ENCODE results near the gene LURAP1L.

Gene LURAP1L

DNA sequence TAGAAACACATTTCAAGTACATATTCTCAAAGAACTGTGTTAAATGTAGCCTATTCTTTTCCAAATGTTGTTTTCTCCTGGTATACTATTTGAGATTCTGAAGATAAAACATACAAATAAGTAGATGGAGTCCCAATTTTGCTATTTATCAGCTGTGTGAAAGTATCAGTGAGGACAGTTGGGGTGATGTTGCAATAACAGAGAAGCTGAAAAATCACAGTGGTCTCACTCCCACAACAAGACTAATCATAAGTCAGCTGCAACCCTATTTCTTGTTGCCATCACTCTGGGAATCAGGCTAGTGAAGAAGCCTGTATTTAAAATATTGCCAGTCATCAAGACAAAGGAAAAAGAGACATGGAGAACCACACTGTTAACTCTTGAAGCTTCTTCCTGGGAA lies 25.9 kb upstream of the LURAP1L start:
- Histone ChIP-seq H3K27ac (ENCODE audit: poor library complexity, severe bottlenecking) (no peak overlapping the region), H3K27me3 (ENCODE audit: insufficient read depth, poor library complexity, severe bottlenecking) (no peaks in the 10 kb centered on the region), H3K9me3 (ENCODE audit: severe bottlenecking) (no peaks in the 10 kb centered on the region), H3K4me1 (ENCODE audit: insufficient read depth, poor library complexity, severe bottlenecking) (peaks cover 10% of the 10 kb centered on the region), H3K4me3 (ENCODE audit: severe bottlenecking) (no peak overlapping the region), H3K36me3 (ENCODE audit: low read depth) (no peaks in the 10 kb centered on the region)
- no peak for ATAC-seq (ENCODE audit: low read depth)
- TF ChIP-seq, protein P1, sequence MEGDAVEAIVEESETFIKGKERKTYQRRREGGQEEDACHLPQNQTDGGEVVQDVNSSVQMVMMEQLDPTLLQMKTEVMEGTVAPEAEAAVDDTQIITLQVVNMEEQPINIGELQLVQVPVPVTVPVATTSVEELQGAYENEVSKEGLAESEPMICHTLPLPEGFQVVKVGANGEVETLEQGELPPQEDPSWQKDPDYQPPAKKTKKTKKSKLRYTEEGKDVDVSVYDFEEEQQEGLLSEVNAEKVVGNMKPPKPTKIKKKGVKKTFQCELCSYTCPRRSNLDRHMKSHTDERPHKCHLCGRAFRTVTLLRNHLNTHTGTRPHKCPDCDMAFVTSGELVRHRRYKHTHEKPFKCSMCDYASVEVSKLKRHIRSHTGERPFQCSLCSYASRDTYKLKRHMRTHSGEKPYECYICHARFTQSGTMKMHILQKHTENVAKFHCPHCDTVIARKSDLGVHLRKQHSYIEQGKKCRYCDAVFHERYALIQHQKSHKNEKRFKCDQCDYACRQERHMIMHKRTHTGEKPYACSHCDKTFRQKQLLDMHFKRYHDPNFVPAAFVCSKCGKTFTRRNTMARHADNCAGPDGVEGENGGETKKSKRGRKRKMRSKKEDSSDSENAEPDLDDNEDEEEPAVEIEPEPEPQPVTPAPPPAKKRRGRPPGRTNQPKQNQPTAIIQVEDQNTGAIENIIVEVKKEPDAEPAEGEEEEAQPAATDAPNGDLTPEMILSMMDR (IDR thresholded peaks at IDR 0.05; ENCODE audit: poor library complexity, severe bottlenecking), result no peak
- no peak for DNase-seq (ENCODE audit: low spot score)

DNA sequence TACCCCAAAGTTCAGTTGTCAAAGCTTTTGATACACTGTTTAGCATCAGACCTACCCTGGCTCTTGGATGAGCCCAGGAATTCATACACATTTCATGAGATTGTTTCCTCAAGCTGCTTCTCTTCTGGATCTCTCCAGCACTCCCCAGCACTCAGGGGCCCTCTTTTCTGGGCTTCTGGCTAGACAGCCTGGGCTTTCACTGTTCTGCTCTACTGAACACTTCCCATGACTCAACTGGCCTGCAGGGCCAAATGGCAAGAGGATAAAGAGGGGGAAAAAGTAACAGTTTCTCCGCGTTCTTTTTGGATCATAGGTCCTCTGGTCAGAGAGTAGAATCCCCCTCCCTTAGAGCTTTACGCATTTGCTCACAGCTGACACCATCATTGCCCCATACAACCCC lies 20.9 kb upstream of the LURAP1L start:
- Histone ChIP-seq H3K4me1 (ENCODE audit: insufficient read depth, poor library complexity, severe bottlenecking) (no peaks in the 10 kb centered on the region), H3K4me3 (ENCODE audit: severe bottlenecking) (no peak overlapping the region), H3K36me3 (ENCODE audit: low read depth) (no peaks in the 10 kb centered on the region), H3K27me3 (ENCODE audit: insufficient read depth, poor library complexity, severe bottlenecking) (no peaks in the 10 kb centered on the region), H3K27ac (ENCODE audit: poor library complexity, severe bottlenecking) (no peak overlapping the region), H3K9me3 (ENCODE audit: severe bottlenecking) (no peaks in the 10 kb centered on the region)
- ATAC-seq (ENCODE audit: low read depth), result no peak
- TF ChIP-seq, protein P1 (IDR thresholded peaks at IDR 0.05; ENCODE audit: poor library complexity, severe bottlenecking), result no peak
- DNase-seq (ENCODE audit: low spot score), result no peak

DNA sequence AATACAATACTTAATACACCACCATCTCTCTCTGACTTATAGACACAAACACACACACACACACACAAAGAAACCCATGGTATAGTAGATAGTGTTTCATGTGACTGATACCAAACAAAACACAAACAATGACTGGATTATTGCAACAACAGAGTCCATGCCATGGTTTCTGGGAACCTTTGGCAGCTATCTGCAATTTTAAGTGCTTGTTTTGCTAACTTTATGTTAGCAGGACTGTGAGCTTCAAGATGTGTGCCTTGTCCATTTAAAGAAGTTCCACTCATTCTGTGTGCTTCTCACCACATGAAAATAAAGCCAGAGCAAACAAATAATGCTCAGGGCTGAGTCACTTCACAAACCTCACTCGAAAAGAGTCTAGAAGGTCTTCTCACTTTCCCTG lies 15.1 kb upstream of the LURAP1L start:
- peak; percentile 40; the same call in 1 of the 3 replicates for ATAC-seq (ENCODE audit: low read depth)

DNA sequence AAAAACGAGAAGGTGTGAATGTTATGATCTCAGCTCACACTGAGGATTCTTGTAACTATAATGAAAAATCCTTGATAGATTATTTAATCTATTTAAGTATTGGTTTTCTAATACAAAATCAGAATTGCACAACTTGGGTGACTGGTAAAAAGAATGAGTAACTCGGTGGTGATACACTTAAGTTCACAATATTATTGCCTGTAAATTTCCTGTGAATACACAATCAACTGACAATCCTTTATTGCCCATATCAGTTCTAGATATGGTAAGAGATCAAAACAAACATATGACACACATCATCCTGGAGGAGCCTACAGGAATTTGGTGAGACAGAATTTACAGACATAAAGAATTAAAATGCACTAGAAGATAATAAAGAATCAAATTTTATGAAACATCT lies 14.1 kb upstream of the LURAP1L start:
- Histone ChIP-seq H3K36me3 (ENCODE audit: low read depth) (no peaks in the 10 kb centered on the region), H3K27me3 (ENCODE audit: insufficient read depth, poor library complexity, severe bottlenecking) (no peaks in the 10 kb centered on the region), H3K4me1 (ENCODE audit: insufficient read depth, poor library complexity, severe bottlenecking) (no peaks in the 10 kb centered on the region), H3K4me3 (ENCODE audit: severe bottlenecking) (no peak overlapping the region), H3K27ac (ENCODE audit: poor library complexity, severe bottlenecking) (no peak overlapping the region), H3K9me3 (ENCODE audit: severe bottlenecking) (no peaks in the 10 kb centered on the region)
- DNase-seq (ENCODE audit: low spot score), result no peak
- ATAC-seq (ENCODE audit: low read depth), result no peak
- TF ChIP-seq, protein P1 (IDR thresholded peaks at IDR 0.05; ENCODE audit: poor library complexity, severe bottlenecking), result no peak

More for the DNA sequence above, 15.1 kb upstream of the LURAP1L start:
- H3K27me3 ChIP-seq (ENCODE audit: insufficient read depth, poor library complexity, severe bottlenecking), result no peaks in the 10 kb centered on the region
- H3K4me3 ChIP-seq (ENCODE audit: severe bottlenecking), result no peak overlapping the region
- no peaks in the 10 kb centered on the region for H3K4me1 ChIP-seq (ENCODE audit: insufficient read depth, poor library complexity, severe bottlenecking)
- no peak for DNase-seq (ENCODE audit: low spot score)
- TF ChIP-seq, protein P1 (IDR thresholded peaks at IDR 0.05; ENCODE audit: poor library complexity, severe bottlenecking), result no peak
- no peak overlapping the region for H3K27ac ChIP-seq (ENCODE audit: poor library complexity, severe bottlenecking)
- H3K9me3 ChIP-seq (ENCODE audit: severe bottlenecking), result no peaks in the 10 kb centered on the region
- H3K36me3 ChIP-seq (ENCODE audit: low read depth), result no peaks in the 10 kb centered on the region

DNA sequence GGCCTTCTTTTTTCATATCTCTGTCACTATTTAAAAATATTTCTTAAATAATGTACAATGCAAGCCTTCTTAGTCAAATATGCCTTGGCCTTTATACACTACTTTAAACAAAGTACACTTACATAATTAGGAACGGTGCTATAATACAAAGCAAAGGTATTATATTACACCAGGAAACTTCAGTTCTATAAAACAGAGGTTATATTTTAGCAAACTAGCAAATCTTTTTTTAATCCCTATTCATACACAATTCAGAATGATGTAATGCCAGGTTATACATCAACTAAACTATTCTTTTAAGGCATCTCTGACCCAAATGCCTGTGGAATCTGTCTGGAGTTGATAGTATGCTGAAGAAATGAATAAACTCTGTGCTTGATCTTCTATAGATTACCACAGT lies 10.7 kb upstream of the LURAP1L start:
- ATAC-seq (ENCODE audit: low read depth) (no peak), DNase-seq (ENCODE audit: low spot score) (no peak)
- H3K36me3 ChIP-seq (ENCODE audit: low read depth), result no peaks in the 10 kb centered on the region
- TF ChIP-seq, protein P1 (IDR thresholded peaks at IDR 0.05; ENCODE audit: poor library complexity, severe bottlenecking), result no peak
- H3K9me3 ChIP-seq (ENCODE audit: severe bottlenecking), result no peaks in the 10 kb centered on the region
- H3K4me1 ChIP-seq (ENCODE audit: insufficient read depth, poor library complexity, severe bottlenecking), result no peaks in the 10 kb centered on the region
- no peak overlapping the region for H3K4me3 ChIP-seq (ENCODE audit: severe bottlenecking)
- no peak overlapping the region for H3K27ac ChIP-seq (ENCODE audit: poor library complexity, severe bottlenecking)
- no peaks in the 10 kb centered on the region for H3K27me3 ChIP-seq (ENCODE audit: insufficient read depth, poor library complexity, severe bottlenecking)

Measured in RWPE2 (cell line).